Peyer's patch (tissue), 4 donors: ENCODE data around the gene PRPF19. TPM values are rescaled to one million over a fixed set of nuclear protein-coding genes. Genes with fewer than 3 reads are reported as not detected.

Experiments
- DNase-seq, 3 donors: peaks; one replicate each; pipeline ENCODE4 v3.0.0-alpha.2; 2017 to 2019
- H3K27ac ChIP-seq, 4 donors: fragments of 200-600 bp; sonication (generic); one replicate each; pipeline ENCODE4 v1.5.1; 2016 to 2019
- H3K27me3 ChIP-seq, 2 donors: fragments of 200-600 bp; sonication (generic); one replicate each; pipeline ENCODE4 v1.5.1; 2019
- H3K36me3 ChIP-seq, 3 donors: fragments of 200-600 bp; sonication (generic); one replicate each; pipeline ENCODE4 v1.5.1; 2016 to 2019
- H3K4me1 ChIP-seq, 4 donors: fragments of 200-600 bp; sonication (generic); one replicate each; pipeline ENCODE4 v1.5.1; 2016 to 2019
- H3K4me3 ChIP-seq, 4 donors: fragments of 200-600 bp; sonication (generic); 1 replicate in 3 of 4; 2 replicates in 1 of 4; pipeline ENCODE4 v1.5.1; 2016 to 2019; ENCODE audit warnings: mild to moderate bottlenecking in 1 of 4
- H3K9me3 ChIP-seq, 4 donors: fragments of 200-600 bp; sonication (generic); one replicate each; pipeline ENCODE4 v1.5.1; 2016 to 2019; ENCODE audit warnings: mild to moderate bottlenecking in 1 of 4
- CTCF ChIP-seq, 6 experiments: fragments of 450-650 bp in 4 of 6; fragments of 200-600 bp in 2 of 6; sonication (generic) in 1 of 6; IDR thresholded peaks; one replicate each; pipeline ENCODE4 v1.5.1; 2017 to 2019; ENCODE audit warnings: antibody characterized with exemption in 6 of 6, mild to moderate bottlenecking in 3 of 6, moderate library complexity in 1 of 6
- POLR2A ChIP-seq, 2 donors: fragments of 450-650 bp; IDR thresholded peaks; one replicate each; pipeline ENCODE4 v1.5.1; 2017; ENCODE audit warnings: antibody characterized with exemption in 2 of 2, mild to moderate bottlenecking in 2 of 2, moderate library complexity in 2 of 2
- total RNA-seq, 4 donors: library from RNA; depleted of rRNA; stranded (reverse); fragments of >200 nt; gene quantifications; one replicate each; pipeline ENCODE4 v1.1.0, GENCODE V29; 2016

The PRPF19 gene
- total RNA-seq, 4 donors from 2014 or later: 36.1 to 53.4 (median 46.5) TPM

GRCh38 chr11:60848714-60849151 lies 57.7 kb downstream of the PRPF19 start:
- Histone ChIP-seq H3K36me3 (peaks cover 0 to 36% (median 0%) of the 10 kb centered on the region in 3 donors), H3K27ac (no peak overlapping the region), H3K27me3 (no peaks in the 10 kb centered on the region), H3K4me3 (no peak overlapping the region), H3K4me1 (peaks cover 0 to 22% (median 0%) of the 10 kb centered on the region in 4 donors), H3K9me3 (no peaks in the 10 kb centered on the region)
- no peak for DNase-seq
- TF ChIP-seq CTCF (IDR thresholded peaks at IDR 0.05) (no peak), POLR2A (IDR thresholded peaks at IDR 0.05) (no peak)

GRCh38 chr11:60847896-60848295 lies 58.5 kb downstream of the PRPF19 start:
- Histone ChIP-seq H3K9me3 (no peaks in the 10 kb centered on the region), H3K4me1 (peaks cover 0 to 30% (median 3%) of the 10 kb centered on the region in 4 donors), H3K27me3 (no peaks in the 10 kb centered on the region), H3K4me3 (no peak overlapping the region), H3K27ac (no peak overlapping the region), H3K36me3 (peaks cover 0 to 35% (median 0%) of the 10 kb centered on the region in 3 donors)
- DNase-seq: no peak
- TF ChIP-seq POLR2A (IDR thresholded peaks at IDR 0.05): no peak
- no peak for TF ChIP-seq CTCF (IDR thresholded peaks at IDR 0.05)

GRCh38 chr11:60847281-60847680 lies 59.1 kb downstream of the PRPF19 start:
- Histone ChIP-seq H3K27me3 (no peaks in the 10 kb centered on the region), H3K4me1 (peaks cover 0 to 36% (median 8%) of the 10 kb centered on the region in 4 donors), H3K36me3 (peaks cover 0 to 29% (median 0%) of the 10 kb centered on the region in 3 donors), H3K9me3 (no peaks in the 10 kb centered on the region), H3K27ac (no peak overlapping the region), H3K4me3 (no peak overlapping the region)
- no peak for DNase-seq
- TF ChIP-seq POLR2A (IDR thresholded peaks at IDR 0.05) (no peak), CTCF (IDR thresholded peaks at IDR 0.05) (no peak)

GRCh38 chr11:60845338-60845737 lies 61.0 kb downstream of the PRPF19 start:
- Histone ChIP-seq H3K4me1 (peaks cover 0 to 44% (median 12%) of the 10 kb centered on the region in 4 donors), H3K27ac (no peak overlapping the region), H3K4me3 (no peak overlapping the region), H3K27me3 (no peaks in the 10 kb centered on the region), H3K36me3 (peaks cover 0 to 25% (median 0%) of the 10 kb centered on the region in 3 donors), H3K9me3 (no peaks in the 10 kb centered on the region)
- no peak for DNase-seq
- TF ChIP-seq POLR2A (IDR thresholded peaks at IDR 0.05) (no peak), CTCF (IDR thresholded peaks at IDR 0.05) (no peak)

GRCh38 chr11:60844870-60845221 lies 61.5 kb downstream of the PRPF19 start:
- H3K27ac ChIP-seq: no peak overlapping the region
- no peak overlapping the region for H3K4me3 ChIP-seq
- no peaks in the 10 kb centered on the region for H3K9me3 ChIP-seq
- no peaks in the 10 kb centered on the region for H3K27me3 ChIP-seq
- no peak for TF ChIP-seq POLR2A (IDR thresholded peaks at IDR 0.05)
- TF ChIP-seq CTCF (IDR thresholded peaks at IDR 0.05): no peak
- no peak for DNase-seq
- H3K4me1 ChIP-seq: peaks cover 0 to 44% (median 12%) of the 10 kb centered on the region in 4 donors
- H3K36me3 ChIP-seq: peaks cover 0 to 20% (median 0%) of the 10 kb centered on the region in 3 donors
